Measurements from ENCODE around the gene COL24A1. TPM values are rescaled to one million over a fixed set of nuclear protein-coding genes. Genes with fewer than 3 reads are reported as not detected.

Gene COL24A1
- total RNA-seq, 1 experiment from 2014 or later, result 0.35 TPM

DNA sequence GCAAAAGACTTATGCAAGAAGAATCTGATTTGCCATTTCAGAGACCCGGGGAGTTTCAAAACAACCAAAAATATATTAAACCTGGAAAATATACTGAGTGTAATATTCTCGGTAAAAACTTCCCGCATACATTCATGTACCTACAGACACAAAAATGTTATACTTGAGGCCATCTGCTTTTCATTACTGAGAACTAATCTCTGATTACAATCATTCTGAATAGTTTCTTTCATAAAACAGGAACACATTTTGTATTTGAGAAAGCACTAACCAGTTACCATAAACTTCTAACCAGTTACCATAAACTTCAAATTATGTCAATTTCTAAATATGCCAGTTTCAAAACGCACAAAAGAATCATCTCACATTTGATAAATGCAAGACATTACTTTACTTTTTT, 456.1 kb downstream of the COL24A1 start:
- H2BK20ac ChIP-seq (ENCODE audit: low read depth, low read length, poor library complexity, severe bottlenecking), result no peak overlapping the region
- no peaks in the 10 kb centered on the region for H3K4me1 ChIP-seq (ENCODE audit: insufficient read depth, low read length)

More for the DNA sequence above, 456.1 kb downstream of the COL24A1 start:
- Histone ChIP-seq H3K23ac (ENCODE audit: insufficient read length, low read depth, low read length) (no peak overlapping the region), H3K79me2 (ENCODE audit: insufficient read depth, low read length) (peaks cover 3% of the 10 kb centered on the region; the same call in 1 of the 2 replicates), H3K27me3 (ENCODE audit: insufficient read depth, low read length) (no peaks in the 10 kb centered on the region), H3K4ac (ENCODE audit: low read depth, low read length) (no peak overlapping the region), H4K8ac (replicated peaks; ENCODE audit: insufficient read length, low read depth, low read length) (no peak overlapping the region), H4K91ac (ENCODE audit: insufficient read length, low read depth, low read length) (no peak overlapping the region), H3K4me2 (ENCODE audit: insufficient read depth, insufficient read length, low read length) (no peak overlapping the region), H3K9ac (ENCODE audit: extremely low read depth, insufficient read length, low read length) (no peak overlapping the region), H3K9me3 (ENCODE audit: control insufficient read depth, low read depth, low read length) (no peaks in the 10 kb centered on the region), H4K5ac (ENCODE audit: insufficient read length, low read depth, low read length) (no peak overlapping the region), H2BK120ac (ENCODE audit: low read depth, low read length, poor library complexity, severe bottlenecking) (no peak overlapping the region), H2BK15ac (ENCODE audit: low read depth, low read length) (no peak overlapping the region), H4K20me1 (ENCODE audit: control insufficient read depth, insufficient read depth, insufficient read length) (no peaks in the 10 kb centered on the region), H3K27ac (ENCODE audit: insufficient read length, low read depth, low read length) (no peak overlapping the region), H2AFZ (ENCODE audit: low read length) (no peak overlapping the region), H3K14ac (ENCODE audit: insufficient read depth, low read length) (no peak overlapping the region), H3K56ac (ENCODE audit: insufficient read length, low read depth, low read length) (no peak overlapping the region), H2BK5ac (ENCODE audit: insufficient read length, low read length) (no peak overlapping the region), H3T11ph (ENCODE audit: low read length) (no peak overlapping the region), H2AK5ac (ENCODE audit: insufficient read length, low read length) (no peak overlapping the region), H3K18ac (ENCODE audit: insufficient read length, low read depth, low read length) (no peak overlapping the region), H3K23me2 (ENCODE audit: insufficient read length, low read depth, low read length, poor library complexity, severe bottlenecking) (no peaks in the 10 kb centered on the region), H2BK12ac (ENCODE audit: insufficient read length, low read depth, low read length) (no peak overlapping the region), H3K79me1 (ENCODE audit: insufficient read depth, low read depth, low read length, poor library complexity, severe bottlenecking) (no peaks in the 10 kb centered on the region)
- Mint-ChIP-seq H3K27ac (no peak overlapping the region), H3K9me3 (no peaks in the 10 kb centered on the region), H3K4me3 (no peak overlapping the region), H3K4me1 (no peaks in the 10 kb centered on the region), H3K36me3 (ENCODE audit: insufficient read depth in 1 of 3, low read depth in 3 of 3) (peaks cover 15 to 62% (median 45%) of the 10 kb centered on the region in 3 experiments; a peak in 6 of 7 replicates), H3K27me3 (ENCODE audit: low read depth) (no peaks in the 10 kb centered on the region)
- DNase-seq, result no peak
- TF ChIP-seq, protein P1, sequence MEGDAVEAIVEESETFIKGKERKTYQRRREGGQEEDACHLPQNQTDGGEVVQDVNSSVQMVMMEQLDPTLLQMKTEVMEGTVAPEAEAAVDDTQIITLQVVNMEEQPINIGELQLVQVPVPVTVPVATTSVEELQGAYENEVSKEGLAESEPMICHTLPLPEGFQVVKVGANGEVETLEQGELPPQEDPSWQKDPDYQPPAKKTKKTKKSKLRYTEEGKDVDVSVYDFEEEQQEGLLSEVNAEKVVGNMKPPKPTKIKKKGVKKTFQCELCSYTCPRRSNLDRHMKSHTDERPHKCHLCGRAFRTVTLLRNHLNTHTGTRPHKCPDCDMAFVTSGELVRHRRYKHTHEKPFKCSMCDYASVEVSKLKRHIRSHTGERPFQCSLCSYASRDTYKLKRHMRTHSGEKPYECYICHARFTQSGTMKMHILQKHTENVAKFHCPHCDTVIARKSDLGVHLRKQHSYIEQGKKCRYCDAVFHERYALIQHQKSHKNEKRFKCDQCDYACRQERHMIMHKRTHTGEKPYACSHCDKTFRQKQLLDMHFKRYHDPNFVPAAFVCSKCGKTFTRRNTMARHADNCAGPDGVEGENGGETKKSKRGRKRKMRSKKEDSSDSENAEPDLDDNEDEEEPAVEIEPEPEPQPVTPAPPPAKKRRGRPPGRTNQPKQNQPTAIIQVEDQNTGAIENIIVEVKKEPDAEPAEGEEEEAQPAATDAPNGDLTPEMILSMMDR (conservative IDR thresholded peaks at IDR 0.05), result no peak
- WGBS (ENCODE audit: extremely low coverage, insufficient read length, low lambda C conversion rate), result no CpG with 5 or more reads among the region's 4 CpGs
